Bronchial epithelial cell (primary cell): ENCODE results near the gene SETDB1. TPM values are rescaled to one million over a fixed set of nuclear protein-coding genes. Genes with fewer than 3 reads are reported as not detected.
A peak's percentile ranks its signal among the peaks of the same experiment; 100 is the strongest.

Source experiments
- DNase-seq: peaks from one replicate; pipeline ENCODE4 v3.0.0-alpha.2; 2010; ENCODE audit warnings: low read depth
- FAIRE-seq: peaks from 2 replicates; lab custom pipeline; 2011; peaks lifted over from hg19 to GRCh38; lab: Jason Lieb, UNC
- H3K27me3 ChIP-seq: 2 replicates; pipeline ENCODE4 v1.5.1; 2011; ENCODE audit warnings: low read length; ENCODE audit not compliant: control insufficient read depth, insufficient read depth
- H3K36me3 ChIP-seq: 2 replicates; pipeline ENCODE4 v1.5.1; 2011; ENCODE audit warnings: low read length; ENCODE audit not compliant: control insufficient read depth, insufficient read depth
- H3K4me3 ChIP-seq: 2 replicates; pipeline ENCODE4 v1.5.1; 2011; ENCODE audit warnings: mild to moderate bottlenecking, low read depth, low read length, control low read depth
- CTCF ChIP-seq: IDR thresholded peaks from 2 replicates; pipeline ENCODE4 v1.5.1; 2011; ENCODE audit warnings: mild to moderate bottlenecking, moderate library complexity, low read length, control low read depth, inconsistent platforms; ENCODE audit not compliant: insufficient read depth, severe bottlenecking
- total RNA-seq: library from RNA; depleted of rRNA; stranded (reverse); fragments of >200 nt; gene quantifications from 2 replicates; pipeline ENCODE4 v1.2.1, GENCODE V29; 2014

The SETDB1 gene
- total RNA-seq, 1 donor from 2014 or later = 24.0 TPM

- Histone ChIP-seq H3K36me3 (peaks cover 5% of the 10 kb centered on the region), H3K27me3 (no peaks in the 10 kb centered on the region), H3K4me3 (no peak overlapping the region)
- no peak for TF ChIP-seq CTCF
- peak; percentile 38 for DNase-seq
- FAIRE-seq = no peak
These were observed 71.8 kb downstream of the SETDB1 start for GRCh38 chr1:150997949-150998348.

- no peak overlapping the region for H3K4me3 ChIP-seq
- TF ChIP-seq CTCF = no peak
- H3K27me3 ChIP-seq = no peaks in the 10 kb centered on the region
- DNase-seq (no peak), FAIRE-seq (no peak)
- peaks cover 5% of the 10 kb centered on the region for H3K36me3 ChIP-seq
These were observed 73.0 kb downstream of the SETDB1 start for GRCh38 chr1:150999051-150999674.

GRCh38 chr1:150999926-151000325, 73.8 kb downstream of the SETDB1 start:
- peaks cover 5% of the 10 kb centered on the region for H3K36me3 ChIP-seq

GRCh38 chr1:151000408-151000807, 74.2 kb downstream of the SETDB1 start:
- H3K36me3 ChIP-seq = peaks cover 5% of the 10 kb centered on the region
- H3K27me3 ChIP-seq = no peaks in the 10 kb centered on the region
- no peak overlapping the region for H3K4me3 ChIP-seq
- DNase-seq = no peak
- FAIRE-seq = no peak
- TF ChIP-seq CTCF = no peak

More at GRCh38 chr1:150999926-151000325, 73.8 kb downstream of the SETDB1 start:
- H3K27me3 ChIP-seq = no peaks in the 10 kb centered on the region
- FAIRE-seq (no peak), DNase-seq (no peak)
- no peak for TF ChIP-seq CTCF
- H3K4me3 ChIP-seq = no peak overlapping the region

GRCh38 chr1:151001602-151002001, 75.4 kb downstream of the SETDB1 start:
- H3K36me3 ChIP-seq = peaks cover 5% of the 10 kb centered on the region

More at GRCh38 chr1:151001602-151002001, 75.4 kb downstream of the SETDB1 start:
- DNase-seq (no peak), FAIRE-seq (no peak)
- Histone ChIP-seq H3K4me3 (no peak overlapping the region), H3K27me3 (no peaks in the 10 kb centered on the region)
- TF ChIP-seq CTCF = no peak
